ENCODE measurements around the gene TINCR. TPM values are rescaled to one million over a fixed set of nuclear protein-coding genes. Genes with fewer than 3 reads are reported as not detected.

TINCR gene
- total and polyA plus RNA-seq, 2 donors (not counting 3 experiments of a cell fraction or from before 2014, with no cell fraction given) = 0.01 TPM; not detected in 1

- H3K4me1 ChIP-seq (ENCODE audit: control insufficient read depth, extremely low read depth, insufficient read depth, low read length) = no peaks in the 10 kb centered on the region
- H3K9me3 ChIP-seq (replicated peaks; ENCODE audit: control insufficient read depth, insufficient read depth, low read length) = no peaks in the 10 kb centered on the region
- dilution Hi-C loops (cut with MboI; ENCODE audit: extremely low pct_ligation_motif_present, low sequenced_read_pairs) (no loop called here), intact Hi-C loops (cut with micrococcal nuclease) (no loop called here)
- H3K79me2 ChIP-seq (ENCODE audit: control insufficient read depth, insufficient read depth, low read length) = no peaks in the 10 kb centered on the region
- H3K9ac ChIP-seq (replicated peaks; ENCODE audit: extremely low read depth, insufficient read depth, low read length) = no peak overlapping the region
- TF ChIP-seq POLR2A (IDR thresholded peaks at IDR 0.05; ENCODE audit: low read depth, low read length) (no peak), GATA2 (IDR thresholded peaks at IDR 0.05; ENCODE audit: insufficient read depth, insufficient read length, low read depth, low read length) (no peak), FOS (IDR thresholded peaks at IDR 0.05; ENCODE audit: borderline replicate concordance, insufficient read depth, low read length) (no peak), EZH2 (IDR thresholded peaks at IDR 0.05; ENCODE audit: borderline replicate concordance, low read depth, low read length, severe bottlenecking) (no peak), POLR2AphosphoS5 (IDR thresholded peaks at IDR 0.05; ENCODE audit: insufficient read depth, low read depth, low read length) (no peak), CTCF (IDR thresholded peaks at IDR 0.05; ENCODE audit: extremely low read depth in 1 of 2, insufficient read depth in 1 of 2, low read depth in 1 of 2, low read length in 2 of 2) (no peak)
- peaks cover 9 to 35% of the 10 kb centered on the region in 2 experiments for H3K36me3 ChIP-seq (ENCODE audit: control insufficient read depth in 2 of 2, extremely low read depth in 1 of 2, insufficient read depth in 2 of 2, low read length in 2 of 2)
- no peaks in the 10 kb centered on the region for H4K20me1 ChIP-seq (replicated peaks; ENCODE audit: control insufficient read depth, extremely low read depth, insufficient read depth, low read length)
- no TSS peak for BruUV-seq (replicated peaks)
- DNase-seq (ENCODE audit: low read depth, low spot score) (no peak), FAIRE-seq (no peak)
- no peaks in the 10 kb centered on the region for H3K9me1 ChIP-seq (replicated peaks; ENCODE audit: control insufficient read depth, extremely low read depth, insufficient read depth, low read length)
- H3K27me3 ChIP-seq (ENCODE audit: control insufficient read depth in 2 of 2, insufficient read depth in 2 of 2, low read length in 2 of 2) = no peaks in the 10 kb centered on the region
- POLR2A ChIA-PET = no interaction called here
- no peak overlapping the region for H2AFZ ChIP-seq (ENCODE audit: low read depth, low read length)
- H3K4me2 ChIP-seq (ENCODE audit: insufficient read depth, low read length) = no peak overlapping the region
- CTCF ChIA-PET = no interaction called here
- no peak overlapping the region for H3K27ac ChIP-seq (ENCODE audit: insufficient read depth, low read depth, low read length)
- no peak overlapping the region for H3K4me3 ChIP-seq (replicated peaks in 1 of 3; ENCODE audit: insufficient read depth in 1 of 3, low read depth in 1 of 3, low read length in 3 of 3)
Measured at GRCh38 chr19:5586300-5587070, 18.7 kb upstream of the TINCR start.

Data from endothelial cell of umbilical vein (primary cell).